Astrocyte of the spinal cord (primary cell): ENCODE measurements around the gene NAA15.

Source experiments
- DNase-seq: peaks from one replicate; pipeline ENCODE4 v3.0.0; 2011; ENCODE audit warnings: low read depth, low spot score
- H3K4me3 ChIP-seq: 2 replicates; pipeline ENCODE4 v1.5.1; 2011; ENCODE audit warnings: low read depth, mild to moderate bottlenecking, low read length, moderate library complexity
- CTCF ChIP-seq: IDR thresholded peaks from 2 replicates; pipeline ENCODE4 v1.5.1; 2012; ENCODE audit warnings: low read depth, mild to moderate bottlenecking, low read length, inconsistent platforms
- in situ Hi-C: cut with HindIII; loops from 2 replicates; pipeline ENCODE4 v1.10.0; 2017; ENCODE audit warnings: low sequenced_read_pairs

The NAA15 gene

GRCh38 chr4:139295206-139295941 lies 5.9 kb upstream of the NAA15 start:
- in situ Hi-C loops = no loop called here
- H3K4me3 ChIP-seq = peak overlapping the region; percentile 80
- peak; percentile 92 for DNase-seq
- TF ChIP-seq CTCF = peak; percentile 95

- peak overlapping the region; percentile 80 for H3K4me3 ChIP-seq
- TF ChIP-seq CTCF = no peak
- in situ Hi-C loops = no loop called here
- DNase-seq = no peak
Observed at GRCh38 chr4:139295942-139296299, 5.4 kb upstream of the NAA15 start.

GRCh38 chr4:139297001-139297410 lies 4.3 kb upstream of the NAA15 start:
- DNase-seq = no peak
- TF ChIP-seq CTCF = no peak
- in situ Hi-C loops = no loop called here
- H3K4me3 ChIP-seq = no peak overlapping the region

GRCh38 chr4:139299536-139299935 lies 1.8 kb upstream of the NAA15 start:
- H3K4me3 ChIP-seq = no peak overlapping the region
- TF ChIP-seq CTCF = no peak
- no peak for DNase-seq
- in situ Hi-C loops = no loop called here

GRCh38 chr4:139300431-139301112 lies 733 bp upstream of the NAA15 start:
- peak overlapping the region; percentile 95 for H3K4me3 ChIP-seq
- peak; percentile 77 for DNase-seq
- in situ Hi-C loops = no loop called here
- no peak for TF ChIP-seq CTCF

- DNase-seq = peak; percentile 52
- TF ChIP-seq CTCF = peak; percentile 21
- H3K4me3 ChIP-seq = peak within 1 kb of the TSS; percentile 95
- in situ Hi-C loops = no loop called here
Observed at GRCh38 chr4:139301821-139302611, 711 bp downstream of the NAA15 start, which contains the start of gene NDUFC1. NDUFC1 (minus strand) TSS chr4:139302477; CDS start chr4:139295798, 6,679 bp downstream.
